Measurements from ENCODE around the gene VSIG4.

- TF ChIP-seq CTCF (IDR thresholded peaks at IDR 0.05) = no peak
- no peak for TF ChIP-seq EP300 (IDR thresholded peaks at IDR 0.05)
Measured at GRCh38 chrX:65994519-65995506, 45.1 kb downstream of the VSIG4 start.

All from stomach (tissue), 4 donors.